Heart left ventricle (tissue), 16 donors: ENCODE measurements around the gene MLLT10. TPM values are rescaled to one million over a fixed set of nuclear protein-coding genes. Genes with fewer than 3 reads are reported as not detected.
A peak's percentile ranks its signal among the peaks of the same experiment; 100 is the strongest.

Experiments used
- ATAC-seq, 4 donors: fragments of 200-7000 bp; cut with Tn5 transposase; one replicate each; pipeline ENCODE4 v1.9.1; 2020 to 2022; ENCODE audit warnings: moderate library complexity in 4 of 4, mild to moderate bottlenecking in 3 of 4, moderate number of reproducible peaks in 1 of 4
- DNase-seq, 5 donors: peaks; one replicate each; pipeline ENCODE4 v3.0.0-alpha.2; 2020
- H3K27ac ChIP-seq, 12 donors: fragments of 200-600 bp; sonication (generic) in 4 of 12; one replicate each; pipeline versions ENCODE4 v1.5.0 to v1.8.0; 2016 to 2022; ENCODE audit warnings: mild to moderate bottlenecking in 2 of 12
- H3K27me3 ChIP-seq, 9 donors: fragments of 200-600 bp; sonication (generic) in 2 of 9; one replicate each; pipeline versions ENCODE4 v1.5.1 to v1.8.0; 2016 to 2022; ENCODE audit warnings: mild to moderate bottlenecking in 3 of 9
- H3K36me3 ChIP-seq, 9 donors: fragments of 200-600 bp; sonication (generic) in 2 of 9; one replicate each; pipeline versions ENCODE4 v1.5.0 to v1.8.0; 2018 to 2022; ENCODE audit warnings: mild to moderate bottlenecking in 2 of 9
- H3K4me1 ChIP-seq, 12 donors: fragments of 200-600 bp; sonication (generic) in 4 of 12; one replicate each; pipeline versions ENCODE4 v1.5.0 to v1.8.0; 2016 to 2022; ENCODE audit warnings: mild to moderate bottlenecking in 3 of 12
- H3K4me3 ChIP-seq, 12 donors: fragments of 200-600 bp; sonication (generic) in 4 of 12; one replicate each; pipeline versions ENCODE4 v1.5.0 to v1.8.0; 2017 to 2022; ENCODE audit warnings: mild to moderate bottlenecking in 9 of 12, moderate library complexity in 4 of 12
- H3K9me3 ChIP-seq, 12 donors: fragments of 200-600 bp; sonication (generic) in 4 of 12; one replicate each; pipeline versions ENCODE4 v1.5.0 to v1.8.0; 2016 to 2022; ENCODE audit warnings: mild to moderate bottlenecking in 1 of 12
- POLR2A ChIP-seq, 2 donors: fragments of 450-650 bp; IDR thresholded peaks; one replicate each; pipeline ENCODE4 v1.6.1; 2017; ENCODE audit warnings: antibody characterized with exemption in 2 of 2, mild to moderate bottlenecking in 2 of 2, moderate library complexity in 2 of 2
- WGBS, 4 donors: extraction: QIAGEN DNeasy Blood & Tissue Kit in 2 of 4; methylation state at CpG; one replicate each; pipeline versions ENCODE4 v1.1.5 to v1.1.7; 2013 to 2018; 5-methylcytosine and 5-hydroxymethylcytosine counted together
- intact Hi-C, 10 donors: fragments of 100-400 bp; cut with DNase I; formaldehyde crosslinking; loops; one replicate each; pipeline versions ENCODE4 v1.11.1 to v1.14.2; 2022
- polyA plus RNA-seq, 2 donors: library from polyadenylated mRNA; stranded (reverse); fragments of 200-250 nt; gene quantifications; one replicate each; pipeline ENCODE4 v1.2.3, GENCODE V29; 2013
- total RNA-seq, 9 donors: library from RNA; depleted of rRNA in 2 of 9; stranded (reverse); fragments of >200 nt in 2 of 9; fragmentation: NEBNext Ultra II Directional in 3 of 9; extraction: Animal tissue kit (Norgen Biotek cat#: 25700) in 3 of 9; gene quantifications; one replicate each; pipeline versions ENCODE4 v1.1.0 to v1.2.4, GENCODE V29; 2016 to 2023
- TF ChIP-seq, protein P1 (sequence below), 12 donors: fragments of 200-600 bp; sonication (generic) in 4 of 12; IDR thresholded peaks; one replicate each; pipeline versions ENCODE4 v1.5.0 to v1.8.0; 2018 to 2022; ENCODE audit warnings: antibody characterized with exemption in 12 of 12, mild to moderate bottlenecking in 5 of 12
- donor health status: ischemic (EF 13 %, LVEDD 7.1; RV severe dilation, severe dysfunction).
- donor health status: healthy with polysubstance abuse.
- donor health status: DM: no; HTN: yes; CAD: no.
- donor health status: DM: no; HTN: no; CAD: no.
- donor health status: ischemic (EF 25% LVEDD 6.9; RV normal size, moderate dysfunction).
- donor health status: ischemic (EF 25% LVEDD 5.7; RV mildly dilated, moderate dysfunction).
- donor health status: healthy.
- donor health status: DM: yes; HTN: yes; CAD: no.
- donor health status: ischemic (EF 35%, LVEDD 5.7; RV mildly dilated, moderate dysfunction).
- donor health status: nonischemic (EF 11% LVEDD 7.7; RV severe dilation, severe dysfunction).
- donor health status: DM: yes; HTN: yes; CAD: no.
- donor health status: PGD.
- donor health status: ischemic (EF 29% LVEDD 5.4; RV normal size, mild dysfunction).
- donor health status: nonischemic (EF 23%, LVEDD 6.1; RV moderate dilation, normal function).

Gene MLLT10
- total and polyA plus RNA-seq, 11 donors: 16.0 to 30.7 (median 25.2) TPM

DNA sequence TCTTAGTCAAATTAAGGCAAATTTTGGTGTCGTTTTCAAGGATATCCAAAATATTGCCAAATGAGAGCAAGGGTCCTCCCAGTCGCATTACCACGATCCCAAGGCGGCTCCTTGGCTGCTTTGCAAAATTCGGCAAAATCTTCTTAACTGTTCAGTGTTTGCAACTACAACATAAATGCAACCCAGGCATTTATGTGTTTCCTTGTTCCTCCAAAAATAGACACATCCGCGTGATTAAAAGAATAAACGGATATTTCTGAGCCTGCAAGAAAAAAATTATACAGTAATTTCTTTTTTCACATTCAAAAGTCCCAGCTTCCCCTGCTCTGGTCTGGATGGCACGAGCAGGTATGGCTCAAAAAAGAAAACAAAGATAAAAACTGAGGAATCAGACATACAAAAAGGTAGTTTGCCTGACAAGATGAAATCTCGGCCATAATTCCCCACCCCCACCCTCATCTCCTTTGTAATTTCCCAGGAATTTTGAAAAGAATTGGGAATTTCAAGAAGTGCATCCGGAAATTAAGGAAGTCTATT lies 14.6 kb upstream of the MLLT10 start:
- TF ChIP-seq POLR2A (IDR thresholded peaks at IDR 0.05): no peak
- TF ChIP-seq, protein P1, sequence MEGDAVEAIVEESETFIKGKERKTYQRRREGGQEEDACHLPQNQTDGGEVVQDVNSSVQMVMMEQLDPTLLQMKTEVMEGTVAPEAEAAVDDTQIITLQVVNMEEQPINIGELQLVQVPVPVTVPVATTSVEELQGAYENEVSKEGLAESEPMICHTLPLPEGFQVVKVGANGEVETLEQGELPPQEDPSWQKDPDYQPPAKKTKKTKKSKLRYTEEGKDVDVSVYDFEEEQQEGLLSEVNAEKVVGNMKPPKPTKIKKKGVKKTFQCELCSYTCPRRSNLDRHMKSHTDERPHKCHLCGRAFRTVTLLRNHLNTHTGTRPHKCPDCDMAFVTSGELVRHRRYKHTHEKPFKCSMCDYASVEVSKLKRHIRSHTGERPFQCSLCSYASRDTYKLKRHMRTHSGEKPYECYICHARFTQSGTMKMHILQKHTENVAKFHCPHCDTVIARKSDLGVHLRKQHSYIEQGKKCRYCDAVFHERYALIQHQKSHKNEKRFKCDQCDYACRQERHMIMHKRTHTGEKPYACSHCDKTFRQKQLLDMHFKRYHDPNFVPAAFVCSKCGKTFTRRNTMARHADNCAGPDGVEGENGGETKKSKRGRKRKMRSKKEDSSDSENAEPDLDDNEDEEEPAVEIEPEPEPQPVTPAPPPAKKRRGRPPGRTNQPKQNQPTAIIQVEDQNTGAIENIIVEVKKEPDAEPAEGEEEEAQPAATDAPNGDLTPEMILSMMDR (IDR thresholded peaks at IDR 0.05): no peak
- H3K4me1 ChIP-seq: peaks cover 0 to 52% (median 17%) of the 10 kb centered on the region in 12 donors
- H3K27ac ChIP-seq: peak overlapping the region; percentile 59 to 90 (median 84)
- H3K36me3 ChIP-seq: no peaks in the 10 kb centered on the region
- DNase-seq: no peak
- intact Hi-C loops: loop anchor here in 2 of 10 donors (5.0 to 10.0 kb wide), 2 partner anchors 155 to 213 kb away; no protein-coding TSS in a partner anchor
- peak overlapping the region; percentile 20 to 80 (median 70) for H3K4me3 ChIP-seq
- WGBS, 4 donors: 9 to 24% (median 15%) methylated on average over 11 of the region's 11 CpGs
- peaks cover 0 to 47% (median 0%) of the 10 kb centered on the region in 9 donors for H3K27me3 ChIP-seq
- no peak for ATAC-seq
- H3K9me3 ChIP-seq: no peaks in the 10 kb centered on the region

DNA sequence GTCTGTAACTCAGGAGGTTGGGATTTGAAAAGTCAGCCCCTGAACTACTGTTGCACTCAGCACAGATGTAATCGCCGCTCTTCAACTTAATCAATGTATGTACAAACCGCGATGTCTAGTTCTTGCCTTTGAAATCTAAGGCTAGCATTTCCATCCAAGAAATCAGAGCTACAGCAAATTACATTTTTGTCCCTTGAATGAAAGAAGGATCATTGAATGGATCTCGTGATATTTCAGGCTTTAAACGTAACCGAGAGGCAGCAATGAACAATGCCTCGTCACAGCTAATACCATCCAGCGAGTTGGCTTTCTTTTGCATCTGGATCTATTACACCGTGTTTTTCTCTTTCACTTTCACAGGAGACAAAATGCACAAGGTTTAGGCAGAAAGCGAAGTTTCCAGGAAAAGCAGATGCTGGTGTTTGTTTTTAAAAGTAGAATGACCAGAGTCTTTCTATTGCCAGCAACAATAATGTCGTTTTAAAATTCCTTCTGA lies 14.0 kb upstream of the MLLT10 start:
- DNase-seq (no peak), ATAC-seq (peak in 1 of 4 donors; percentile 26)
- Histone ChIP-seq H3K9me3 (no peaks in the 10 kb centered on the region), H3K4me1 (peaks cover 0 to 52% (median 17%) of the 10 kb centered on the region in 12 donors), H3K36me3 (no peaks in the 10 kb centered on the region), H3K27ac (peak overlapping the region; percentile 59 to 90 (median 84)), H3K4me3 (peak overlapping the region; percentile 20 to 80 (median 70)), H3K27me3 (peaks cover 0 to 41% (median 0%) of the 10 kb centered on the region in 9 donors)
- 3 to 6% (median 4%) methylated on average over 12 of the region's 12 CpGs for WGBS, 4 donors
- intact Hi-C loops: loop anchor here in 4 of 10 donors (5.0 to 10.0 kb wide), 4 partner anchors 155 to 805 kb away; partner anchors contain the start of genes BMI1 (in 1 of the 4) and COMMD3 (in 1 of the 4)
- TF ChIP-seq POLR2A (IDR thresholded peaks at IDR 0.05): no peak
- TF ChIP-seq, protein P1 (IDR thresholded peaks at IDR 0.05): no peak

DNA sequence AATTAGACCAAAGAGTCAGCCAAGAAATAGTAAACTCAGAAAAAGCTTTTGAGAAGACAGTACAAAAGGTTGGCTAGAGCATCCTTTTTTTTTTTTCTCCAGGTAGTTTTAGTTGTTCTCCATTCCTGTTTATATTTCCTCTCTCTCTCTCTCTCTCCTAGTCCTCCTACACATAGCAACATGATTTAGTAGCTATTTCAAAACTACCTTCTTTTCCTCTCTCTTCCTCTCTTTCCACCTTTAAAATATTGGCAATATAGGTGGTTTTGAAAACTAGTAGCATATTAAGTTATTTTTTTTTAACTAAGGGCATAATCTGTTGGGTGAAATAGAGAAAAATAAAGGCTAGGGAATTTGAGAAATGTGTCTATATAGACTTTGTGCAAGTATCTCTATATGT lies 13.5 kb upstream of the MLLT10 start:
- Histone ChIP-seq H3K27ac (peak overlapping the region; percentile 59 to 90 (median 84)), H3K9me3 (no peaks in the 10 kb centered on the region), H3K4me3 (peak overlapping the region in 11 of 12 donors; percentile 20 to 80 (median 72)), H3K36me3 (no peaks in the 10 kb centered on the region), H3K4me1 (peaks cover 0 to 52% (median 16%) of the 10 kb centered on the region in 12 donors), H3K27me3 (peaks cover 0 to 36% (median 0%) of the 10 kb centered on the region in 9 donors)
- no peak for ATAC-seq
- no peak for DNase-seq
- intact Hi-C loops: loop anchor here in 2 of 10 donors (10.0 kb wide), 2 partner anchors 794 to 804 kb away; partner anchors contain the start of genes BMI1 (in 1 of the 2) and COMMD3 (in 1 of the 2)
- TF ChIP-seq, protein P1 (IDR thresholded peaks at IDR 0.05): no peak
- TF ChIP-seq POLR2A (IDR thresholded peaks at IDR 0.05): no peak

DNA sequence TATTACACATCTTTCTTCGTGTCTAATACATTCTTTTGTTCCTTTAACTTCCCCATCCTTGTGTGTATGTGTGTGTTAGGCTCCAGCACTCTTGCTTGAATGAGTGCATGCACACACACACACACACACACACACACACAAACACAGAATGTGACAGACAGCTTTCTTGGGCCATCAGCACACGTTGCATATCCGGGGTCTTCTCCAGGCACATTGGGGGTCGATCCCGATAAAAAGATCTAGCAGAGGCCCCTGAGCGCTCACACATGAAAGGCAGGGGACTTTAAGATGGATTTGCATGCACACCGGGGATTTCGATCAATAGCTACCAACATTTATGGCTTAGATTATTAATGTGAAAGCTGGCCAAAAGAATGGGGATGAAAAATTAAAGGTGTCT lies 13.1 kb upstream of the MLLT10 start:
- H3K27ac ChIP-seq: peak overlapping the region in 11 of 12 donors; percentile 71 to 90 (median 85)
- WGBS, 4 donors: 62 to 73% (median 67%) methylated on average over 8 of the region's 8 CpGs
- H3K4me3 ChIP-seq: peak overlapping the region in 2 of 12 donors; percentile 62 to 72
- ATAC-seq: no peak
- intact Hi-C loops: loop anchor here in 2 of 10 donors (10.0 kb wide), 2 partner anchors 794 to 804 kb away; partner anchors contain the start of genes BMI1 (in 1 of the 2) and COMMD3 (in 1 of the 2)
- DNase-seq: no peak
- TF ChIP-seq, protein P1 (IDR thresholded peaks at IDR 0.05): no peak
- no peak for TF ChIP-seq POLR2A (IDR thresholded peaks at IDR 0.05)
- peaks cover 0 to 48% (median 15%) of the 10 kb centered on the region in 12 donors for H3K4me1 ChIP-seq
- no peaks in the 10 kb centered on the region for H3K9me3 ChIP-seq
- H3K36me3 ChIP-seq: no peaks in the 10 kb centered on the region
- H3K27me3 ChIP-seq: peaks cover 0 to 32% (median 0%) of the 10 kb centered on the region in 9 donors
